Mesothelial cell of epicardium (in vitro differentiated cells): Measurements from ENCODE around the gene LRRC8A. TPM values are rescaled to one million over a fixed set of nuclear protein-coding genes. Genes with fewer than 3 reads are reported as not detected.

Source experiments
- DNase-seq, 2 experiments: peaks; one replicate each; pipeline ENCODE4 v3.0.0; 2021; ENCODE audit warnings: low spot score in 2 of 2; ENCODE audit not compliant: unreplicated experiment in 2 of 2
- H3K27ac Mint-ChIP-seq: 2 replicates; pipeline ENCODE4 v1.8.0; 2021; ENCODE audit warnings: mixed read lengths
- H3K27me3 Mint-ChIP-seq: 2 replicates; pipeline ENCODE4 v1.8.0; 2021; ENCODE audit warnings: low read depth, mixed read lengths
- H3K36me3 Mint-ChIP-seq: 2 replicates; pipeline ENCODE4 v1.8.0; 2021; ENCODE audit warnings: mixed read lengths
- H3K4me1 Mint-ChIP-seq: 2 replicates; pipeline ENCODE4 v1.8.0; 2021; ENCODE audit warnings: mixed read lengths
- H3K4me3 Mint-ChIP-seq: 2 replicates; pipeline ENCODE4 v1.8.0; 2021; ENCODE audit warnings: mild to moderate bottlenecking, moderate library complexity, mixed read lengths
- H3K9me3 Mint-ChIP-seq: 2 replicates; pipeline ENCODE4 v1.8.0; 2021; ENCODE audit warnings: mixed read lengths
- total RNA-seq: library from RNA; stranded (reverse); gene quantifications from 3 replicates; pipeline ENCODE4 v1.2.1, GENCODE V29; 2021
- TF ChIP-seq, protein P1 (sequence below): fragments of 200-600 bp; sonication (generic); IDR thresholded peaks from one replicate; pipeline ENCODE4 v1.5.0; 2021; ENCODE audit warnings: antibody characterized with exemption; ENCODE audit not compliant: unreplicated experiment

The LRRC8A gene
- total RNA-seq, 1 donor from 2014 or later: 35.9 TPM

DNA sequence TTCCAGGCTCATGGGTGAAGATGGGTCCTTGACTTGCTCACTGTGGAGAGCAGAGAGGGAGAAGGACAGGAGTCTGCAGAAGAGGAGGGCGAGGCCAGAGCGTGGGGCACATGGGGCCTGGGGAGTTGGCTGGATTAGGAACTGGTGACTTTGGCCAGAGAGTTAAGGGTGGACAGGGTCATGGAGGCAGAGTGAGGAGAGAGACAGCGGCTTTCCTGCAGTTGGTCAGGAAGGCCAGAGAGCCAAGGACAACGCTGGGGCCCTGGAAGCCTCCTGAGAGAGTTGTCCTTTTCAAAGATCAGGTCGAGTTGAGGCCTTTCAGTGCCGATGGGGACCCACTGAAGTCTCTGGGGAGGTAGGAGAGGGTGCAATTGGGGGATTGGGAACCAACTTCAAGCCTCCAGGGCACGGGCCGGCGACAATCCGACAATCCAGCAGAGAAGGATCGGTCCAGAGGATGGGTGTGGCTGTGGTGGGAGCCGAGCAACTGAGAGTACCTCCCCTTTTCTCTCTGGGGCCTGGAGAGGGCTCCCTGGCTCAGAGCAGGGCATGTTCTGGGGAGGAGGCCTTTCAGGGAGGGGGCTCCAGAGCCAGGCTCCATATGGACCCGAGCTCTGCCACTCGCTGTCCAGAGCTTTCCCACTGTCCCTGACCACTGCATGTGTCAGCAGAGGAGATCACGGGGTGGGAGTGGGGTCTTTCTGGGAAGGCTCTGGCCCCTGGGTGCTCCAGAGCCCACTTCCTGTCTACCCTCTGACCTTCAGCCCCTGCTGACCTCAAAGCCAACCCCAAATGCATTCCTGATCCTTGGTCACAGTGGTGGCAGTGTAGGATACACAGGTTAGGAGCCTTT, 31.3 kb downstream of the LRRC8A start:
- TF ChIP-seq, protein P1, sequence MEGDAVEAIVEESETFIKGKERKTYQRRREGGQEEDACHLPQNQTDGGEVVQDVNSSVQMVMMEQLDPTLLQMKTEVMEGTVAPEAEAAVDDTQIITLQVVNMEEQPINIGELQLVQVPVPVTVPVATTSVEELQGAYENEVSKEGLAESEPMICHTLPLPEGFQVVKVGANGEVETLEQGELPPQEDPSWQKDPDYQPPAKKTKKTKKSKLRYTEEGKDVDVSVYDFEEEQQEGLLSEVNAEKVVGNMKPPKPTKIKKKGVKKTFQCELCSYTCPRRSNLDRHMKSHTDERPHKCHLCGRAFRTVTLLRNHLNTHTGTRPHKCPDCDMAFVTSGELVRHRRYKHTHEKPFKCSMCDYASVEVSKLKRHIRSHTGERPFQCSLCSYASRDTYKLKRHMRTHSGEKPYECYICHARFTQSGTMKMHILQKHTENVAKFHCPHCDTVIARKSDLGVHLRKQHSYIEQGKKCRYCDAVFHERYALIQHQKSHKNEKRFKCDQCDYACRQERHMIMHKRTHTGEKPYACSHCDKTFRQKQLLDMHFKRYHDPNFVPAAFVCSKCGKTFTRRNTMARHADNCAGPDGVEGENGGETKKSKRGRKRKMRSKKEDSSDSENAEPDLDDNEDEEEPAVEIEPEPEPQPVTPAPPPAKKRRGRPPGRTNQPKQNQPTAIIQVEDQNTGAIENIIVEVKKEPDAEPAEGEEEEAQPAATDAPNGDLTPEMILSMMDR: no peak
- H3K27ac Mint-ChIP-seq: peak overlapping the region; percentile 51
- H3K36me3 Mint-ChIP-seq: peaks cover 21% of the 10 kb centered on the region
- no peaks in the 10 kb centered on the region for H3K27me3 Mint-ChIP-seq
- no peaks in the 10 kb centered on the region for H3K9me3 Mint-ChIP-seq
- H3K4me3 Mint-ChIP-seq: no peak overlapping the region
- no peak for DNase-seq
- peaks cover 22% of the 10 kb centered on the region for H3K4me1 Mint-ChIP-seq

DNA sequence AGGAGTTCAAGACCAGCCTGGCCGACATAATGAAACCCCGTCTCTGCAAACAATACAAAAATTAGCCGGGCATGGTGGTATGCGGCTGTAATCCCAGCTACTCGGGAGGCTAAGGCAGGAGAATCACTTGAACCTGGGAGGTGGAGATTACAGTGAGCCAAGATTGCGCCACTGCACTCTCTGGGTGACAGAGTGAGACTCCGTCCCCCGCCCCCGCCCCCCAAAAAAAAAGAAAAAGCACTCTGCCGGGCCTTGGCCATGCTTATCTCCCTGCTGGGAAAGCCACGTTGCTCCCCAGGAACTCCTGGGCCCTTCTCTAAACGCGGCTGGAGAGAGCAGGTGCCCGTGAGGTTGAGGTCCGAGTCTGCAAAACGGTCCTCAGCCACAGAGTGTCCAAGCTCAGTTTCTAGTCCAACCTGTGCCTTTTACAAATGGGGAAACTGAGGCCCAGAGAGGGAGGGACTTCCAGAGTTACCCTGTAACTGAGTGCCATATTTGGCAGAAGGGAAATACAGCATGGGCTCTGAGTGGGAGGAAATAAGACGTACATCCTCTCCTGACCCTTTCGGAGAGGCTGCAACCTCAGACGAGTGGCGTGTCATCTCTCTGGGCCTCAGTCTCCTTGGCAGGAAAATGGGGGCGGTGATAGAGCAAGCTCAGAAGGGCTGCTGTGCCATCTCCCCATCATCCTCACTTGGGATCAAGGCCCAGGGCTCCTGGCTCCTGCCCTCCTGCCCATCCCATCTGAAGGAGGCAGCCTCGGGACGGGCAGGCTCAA, 32.3 kb downstream of the LRRC8A start:
- H3K27me3 Mint-ChIP-seq: no peaks in the 10 kb centered on the region
- no peaks in the 10 kb centered on the region for H3K9me3 Mint-ChIP-seq
- H3K36me3 Mint-ChIP-seq: peaks cover 13% of the 10 kb centered on the region
- TF ChIP-seq, protein P1: no peak
- no peak overlapping the region for H3K4me3 Mint-ChIP-seq
- H3K27ac Mint-ChIP-seq: no peak overlapping the region
- DNase-seq: no peak
- peaks cover 22% of the 10 kb centered on the region for H3K4me1 Mint-ChIP-seq

DNA sequence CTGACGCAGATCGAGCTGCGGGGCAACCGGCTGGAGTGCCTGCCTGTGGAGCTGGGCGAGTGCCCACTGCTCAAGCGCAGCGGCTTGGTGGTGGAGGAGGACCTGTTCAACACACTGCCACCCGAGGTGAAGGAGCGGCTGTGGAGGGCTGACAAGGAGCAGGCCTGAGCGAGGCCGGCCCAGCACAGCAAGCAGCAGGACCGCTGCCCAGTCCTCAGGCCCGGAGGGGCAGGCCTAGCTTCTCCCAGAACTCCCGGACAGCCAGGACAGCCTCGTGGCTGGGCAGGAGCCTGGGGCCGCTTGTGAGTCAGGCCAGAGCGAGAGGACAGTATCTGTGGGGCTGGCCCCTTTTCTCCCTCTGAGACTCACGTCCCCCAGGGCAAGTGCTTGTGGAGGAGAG, 34.3 kb downstream of the LRRC8A start:
- TF ChIP-seq, protein P1: no peak
- peaks cover 10% of the 10 kb centered on the region for H3K36me3 Mint-ChIP-seq
- no peak overlapping the region for H3K27ac Mint-ChIP-seq

DNA sequence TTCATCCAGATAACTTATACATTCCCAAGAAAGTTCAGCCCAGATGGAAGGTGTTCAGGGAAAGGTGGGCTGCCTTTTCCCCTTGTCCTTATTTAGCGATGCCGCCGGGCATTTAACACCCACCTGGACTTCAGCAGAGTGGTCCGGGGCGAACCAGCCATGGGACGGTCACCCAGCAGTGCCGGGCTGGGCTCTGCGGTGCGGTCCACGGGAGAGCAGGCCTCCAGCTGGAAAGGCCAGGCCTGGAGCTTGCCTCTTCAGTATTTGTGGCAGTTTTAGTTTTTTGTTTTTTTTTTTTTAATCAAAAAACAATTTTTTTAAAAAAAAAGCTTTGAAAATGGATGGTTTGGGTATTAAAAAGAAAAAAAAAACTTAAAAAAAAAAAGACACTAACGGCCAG, 34.8 kb downstream of the LRRC8A start:
- Mint-ChIP-seq H3K4me3 (no peak overlapping the region), H3K4me1 (peaks cover 23% of the 10 kb centered on the region), H3K9me3 (no peaks in the 10 kb centered on the region), H3K27ac (peak overlapping the region; percentile 63), H3K36me3 (peaks cover 10% of the 10 kb centered on the region), H3K27me3 (no peaks in the 10 kb centered on the region)
- TF ChIP-seq, protein P1: no peak
- DNase-seq: no peak

More for the DNA sequence above, 34.3 kb downstream of the LRRC8A start:
- H3K27me3 Mint-ChIP-seq: no peaks in the 10 kb centered on the region
- no peaks in the 10 kb centered on the region for H3K9me3 Mint-ChIP-seq
- peaks cover 24% of the 10 kb centered on the region for H3K4me1 Mint-ChIP-seq
- no peak overlapping the region for H3K4me3 Mint-ChIP-seq
- DNase-seq: no peak

DNA sequence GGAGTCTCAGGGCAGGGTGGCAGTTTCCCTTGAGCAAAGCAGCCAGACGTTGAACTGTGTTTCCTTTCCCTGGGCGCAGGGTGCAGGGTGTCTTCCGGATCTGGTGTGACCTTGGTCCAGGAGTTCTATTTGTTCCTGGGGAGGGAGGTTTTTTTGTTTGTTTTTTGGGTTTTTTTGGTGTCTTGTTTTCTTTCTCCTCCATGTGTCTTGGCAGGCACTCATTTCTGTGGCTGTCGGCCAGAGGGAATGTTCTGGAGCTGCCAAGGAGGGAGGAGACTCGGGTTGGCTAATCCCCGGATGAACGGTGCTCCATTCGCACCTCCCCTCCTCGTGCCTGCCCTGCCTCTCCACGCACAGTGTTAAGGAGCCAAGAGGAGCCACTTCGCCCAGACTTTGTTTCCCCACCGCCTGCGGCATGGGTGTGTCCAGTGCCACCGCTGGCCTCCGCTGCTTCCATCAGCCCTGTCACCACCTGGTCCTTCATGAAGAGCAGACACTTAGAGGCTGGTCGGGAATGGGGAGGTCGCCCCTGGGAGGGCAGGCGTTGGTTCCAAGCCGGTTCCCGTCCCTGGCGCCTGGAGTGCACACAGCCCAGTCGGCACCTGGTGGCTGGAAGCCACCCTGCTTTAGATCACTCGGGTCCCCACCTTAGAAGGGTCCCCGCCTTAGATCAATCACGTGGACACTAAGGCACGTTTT, 35.4 kb downstream of the LRRC8A start:
- Mint-ChIP-seq H3K36me3 (peaks cover 10% of the 10 kb centered on the region), H3K4me1 (peaks cover 21% of the 10 kb centered on the region), H3K27ac (peak overlapping the region; percentile 89), H3K27me3 (no peaks in the 10 kb centered on the region), H3K4me3 (no peak overlapping the region), H3K9me3 (no peaks in the 10 kb centered on the region)
- TF ChIP-seq, protein P1: no peak
- DNase-seq: no peak
